Activated CD4-positive, CD25-positive, alpha-beta regulatory T cell treated with anti-CD3 and anti-CD28 coated beads, Interleukin-2, amount 50 U/mL, for 24 hours (primary cell): ENCODE results near the gene BEST2.
A peak's percentile ranks its signal among the peaks of the same experiment; 100 is the strongest.

Source experiments
- ATAC-seq, 2 donors: fragments of 150-1000 bp; cut with Tn5 transposase; one replicate each; pipeline ENCODE4 v1.10.0; 2021; ENCODE audit warnings: mild to moderate bottlenecking in 1 of 2, moderate library complexity in 1 of 2

BEST2 gene

GRCh38 chr19:12731337-12731736 is 20.3 kb upstream of the BEST2 start:
- no peak for ATAC-seq

GRCh38 chr19:12733369-12734214 is 18.0 kb upstream of the BEST2 start:
- no peak for ATAC-seq

- peak; percentile 88 to 90 for ATAC-seq
Measured at GRCh38 chr19:12736995-12737834, 14.4 kb upstream of the BEST2 start, which contains the start of gene GET3. TSS of gene GET3 (plus strand) at chr19:12737497. CDS start at chr19:12737506, 9 bp downstream.

GRCh38 chr19:12737835-12738351 is 13.7 kb upstream of the BEST2 start:
- ATAC-seq, result no peak

- ATAC-seq, result no peak
Measured at GRCh38 chr19:12745166-12745897, 6.3 kb upstream of the BEST2 start.

- no peak for ATAC-seq
Measured at GRCh38 chr19:12748489-12748888, 3.1 kb upstream of the BEST2 start.

- no peak for ATAC-seq
Measured at GRCh38 chr19:12749938-12750521, 1.6 kb upstream of the BEST2 start.

GRCh38 chr19:12750851-12751250 is 740 bp upstream of the BEST2 start:
- no peak for ATAC-seq

- no peak for ATAC-seq
Measured at GRCh38 chr19:12752056-12752781, 628 bp downstream of the BEST2 start.

- ATAC-seq, result no peak
Measured at GRCh38 chr19:12754465-12755196, 3.0 kb downstream of the BEST2 start.

GRCh38 chr19:12756150-12756883 is 4.7 kb downstream of the BEST2 start:
- ATAC-seq, result no peak

GRCh38 chr19:12757544-12758274 is 6.1 kb downstream of the BEST2 start:
- peak; percentile 75 to 78 for ATAC-seq

- ATAC-seq, result no peak
Measured at GRCh38 chr19:12759686-12760085, 8.1 kb downstream of the BEST2 start.

GRCh38 chr19:12763100-12763499 is 11.5 kb downstream of the BEST2 start:
- ATAC-seq, result no peak

- ATAC-seq, result no peak
Measured at GRCh38 chr19:12764698-12765097, 13.1 kb downstream of the BEST2 start.

- peak in 1 of 2 donors; percentile 55 for ATAC-seq
Measured at GRCh38 chr19:12766051-12766521, 14.5 kb downstream of the BEST2 start.

- ATAC-seq, result no peak
Measured at GRCh38 chr19:12767150-12767549, 15.6 kb downstream of the BEST2 start.

GRCh38 chr19:12767666-12768065 is 16.1 kb downstream of the BEST2 start:
- ATAC-seq, result no peak

- peak; percentile 85 to 90 for ATAC-seq
Measured at GRCh38 chr19:12769689-12770088, 18.1 kb downstream of the BEST2 start.
